ENCODE measurements around the gene CD274.

- TF ChIP-seq MAX (IDR thresholded peaks at IDR 0.05; ENCODE audit: insufficient read depth, insufficient read length) (no peak), JUN (IDR thresholded peaks at IDR 0.05; ENCODE audit: borderline replicate concordance, insufficient read depth, insufficient read length, low read depth) (no peak), EZH2 (IDR thresholded peaks at IDR 0.05; ENCODE audit: borderline replicate concordance, low read depth, low read length, severe bottlenecking) (no peak), POLR2A (IDR thresholded peaks at IDR 0.05; ENCODE audit: low read depth, low read length) (no peak), MYC (IDR thresholded peaks at IDR 0.05; ENCODE audit: low read depth, low read length) (no peak), CTCF (IDR thresholded peaks at IDR 0.05; ENCODE audit: extremely low read depth in 1 of 2, insufficient read depth in 1 of 2, low read depth in 1 of 2, low read length in 2 of 2) (no peak), POLR2AphosphoS5 (IDR thresholded peaks at IDR 0.05; ENCODE audit: insufficient read depth, low read depth, low read length) (no peak), FOS (IDR thresholded peaks at IDR 0.05; ENCODE audit: borderline replicate concordance, insufficient read depth, low read length) (no peak)
These were observed 30.6 kb downstream of the CD274 start for GRCh38 chr9:5480919-5481318.

All from endothelial cell of umbilical vein (primary cell).